RPMI8226 (cell line): ENCODE measurements around the gene TMEM273.

Experiments used
- DNase-seq: peaks from one replicate; pipeline ENCODE4 v3.0.0-alpha.2; 2015

TMEM273 gene

GRCh38 chr10:49162761-49163310 is 25.4 kb downstream of the TMEM273 start:
- DNase-seq = no peak

DNA sequence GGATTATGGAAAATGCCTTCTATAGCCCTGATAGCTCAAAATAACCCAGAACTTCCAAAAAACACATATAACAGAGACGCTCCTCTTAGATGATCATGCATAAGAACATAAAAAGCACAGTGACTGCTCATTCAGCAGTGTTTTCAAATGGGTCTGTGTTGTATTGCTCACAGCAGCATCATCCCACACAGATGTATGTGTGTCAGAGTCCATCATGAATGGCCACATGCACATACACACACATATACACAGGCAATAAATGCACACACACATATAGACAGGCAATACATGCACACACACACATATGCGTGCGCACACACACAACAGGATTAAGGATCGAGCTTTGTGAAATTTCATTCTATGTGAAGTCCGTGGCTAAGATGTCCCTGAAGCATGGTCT is 26.1 kb downstream of the TMEM273 start:
- DNase-seq = no peak

DNA sequence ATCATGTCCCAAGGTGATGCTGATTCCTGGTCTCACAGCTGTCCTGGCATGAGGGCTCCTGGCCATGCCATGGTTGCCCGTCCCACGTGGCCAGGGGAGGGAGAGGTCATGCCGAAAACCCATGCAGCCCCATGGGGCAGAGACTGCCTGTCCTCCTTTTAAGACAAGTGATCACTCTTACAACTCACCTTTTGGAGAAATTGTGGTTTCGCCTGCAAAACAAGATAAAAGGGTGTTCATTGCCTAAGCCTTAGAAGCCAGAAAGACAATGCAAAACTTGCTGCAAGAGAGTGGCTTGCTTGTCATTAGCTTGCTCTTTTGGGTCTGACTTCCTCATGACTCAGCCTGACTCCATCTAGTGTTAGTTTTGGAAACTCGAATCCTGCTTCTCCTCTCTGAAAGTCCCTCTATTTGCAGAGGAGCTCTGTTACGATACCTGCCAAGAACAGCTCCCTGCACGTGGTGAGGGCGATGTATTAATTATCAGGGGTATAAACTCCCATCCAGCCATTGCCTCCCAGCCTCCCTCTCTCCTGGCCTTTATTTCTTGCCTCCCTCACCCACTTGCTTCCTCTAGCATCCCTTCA is 26.7 kb downstream of the TMEM273 start:
- peak; percentile 37 for DNase-seq

DNA sequence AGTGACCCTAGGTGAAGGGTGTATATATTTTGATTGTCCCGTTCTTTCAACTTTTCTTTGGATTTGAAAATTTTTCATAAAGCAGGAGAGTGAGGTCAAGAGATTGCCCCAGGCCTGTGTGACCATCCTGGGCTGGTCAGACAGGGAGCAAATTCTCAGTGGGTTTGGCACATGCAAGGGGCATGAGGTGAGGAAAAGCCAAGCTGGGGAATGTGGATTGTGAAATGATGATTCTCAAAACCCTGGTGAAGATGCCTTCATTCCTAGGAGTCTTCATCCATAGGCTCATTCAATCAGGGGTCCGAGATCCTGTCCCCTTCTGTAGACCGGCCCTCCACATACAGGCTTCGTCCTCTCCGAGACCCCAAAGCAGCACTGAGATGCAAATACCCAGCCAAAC is 27.4 kb downstream of the TMEM273 start:
- DNase-seq = no peak

- DNase-seq = no peak
These were observed 28.1 kb downstream of the TMEM273 start for GRCh38 chr10:49160110-49160509.

DNA sequence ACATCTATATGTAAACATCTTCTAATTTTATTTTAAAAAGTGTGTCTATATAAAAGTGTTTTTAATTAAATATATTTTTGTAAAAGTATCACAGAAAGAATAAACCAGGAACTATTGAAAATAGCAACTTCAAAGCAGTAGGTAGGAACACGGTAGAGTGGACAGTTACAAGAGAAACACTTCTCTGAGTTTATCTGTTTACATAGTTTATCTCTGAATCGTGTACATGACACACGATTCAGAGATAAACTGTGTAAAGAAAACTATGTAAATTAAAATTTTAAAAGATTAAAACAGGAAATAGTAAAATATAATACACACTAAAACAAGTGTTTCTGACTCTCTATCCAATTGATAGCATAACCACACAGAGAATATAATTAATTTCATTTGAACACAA is 29.3 kb downstream of the TMEM273 start:
- no peak for DNase-seq

DNA sequence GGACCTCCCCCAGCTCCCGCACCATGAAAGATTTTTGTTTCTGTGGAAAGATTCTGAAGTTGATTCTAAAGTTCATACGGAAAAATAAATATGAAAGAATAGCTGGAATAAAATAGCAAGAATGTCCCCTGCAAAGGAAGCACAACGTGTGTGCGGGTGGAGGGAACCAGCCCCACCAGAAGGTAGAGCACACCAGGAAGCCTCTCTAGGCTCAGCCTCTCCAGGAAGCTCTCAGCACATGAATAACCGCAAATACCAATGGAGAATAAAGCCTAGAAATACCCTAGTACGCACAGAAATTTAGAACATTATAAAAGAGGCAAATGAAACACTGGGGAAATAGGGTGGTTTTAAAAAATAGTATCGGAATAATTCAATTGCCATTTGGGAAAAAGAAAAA is 29.8 kb downstream of the TMEM273 start:
- no peak for DNase-seq

GRCh38 chr10:49157229-49157628 is 31.0 kb downstream of the TMEM273 start:
- no peak for DNase-seq

DNA sequence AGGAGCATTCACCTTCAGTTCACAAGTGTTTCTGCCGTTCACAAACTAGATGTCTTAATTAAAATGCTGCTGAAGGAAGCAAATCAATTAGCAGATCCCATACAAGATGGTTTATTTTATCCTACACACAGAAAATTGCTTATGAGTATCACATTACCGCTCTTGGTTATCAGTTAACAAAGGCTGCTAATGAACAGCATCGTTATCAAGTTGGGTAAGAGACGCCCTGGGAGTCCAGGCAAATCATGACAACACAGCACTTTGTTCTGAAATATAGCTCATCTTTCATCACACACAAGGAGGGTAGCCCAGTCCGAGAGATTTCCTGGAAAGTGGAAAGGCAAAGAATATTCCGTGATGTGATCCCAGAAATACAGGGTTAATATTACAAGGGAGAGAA is 33.5 kb downstream of the TMEM273 start:
- DNase-seq = no peak

- DNase-seq = no peak
These were observed 34.2 kb downstream of the TMEM273 start for GRCh38 chr10:49153971-49154370.

- no peak for DNase-seq
These were observed 35.1 kb downstream of the TMEM273 start for GRCh38 chr10:49153115-49153514.

- DNase-seq = no peak
These were observed 35.5 kb downstream of the TMEM273 start for GRCh38 chr10:49152663-49153062.

- DNase-seq = no peak
These were observed 36.2 kb downstream of the TMEM273 start for GRCh38 chr10:49152037-49152436.

DNA sequence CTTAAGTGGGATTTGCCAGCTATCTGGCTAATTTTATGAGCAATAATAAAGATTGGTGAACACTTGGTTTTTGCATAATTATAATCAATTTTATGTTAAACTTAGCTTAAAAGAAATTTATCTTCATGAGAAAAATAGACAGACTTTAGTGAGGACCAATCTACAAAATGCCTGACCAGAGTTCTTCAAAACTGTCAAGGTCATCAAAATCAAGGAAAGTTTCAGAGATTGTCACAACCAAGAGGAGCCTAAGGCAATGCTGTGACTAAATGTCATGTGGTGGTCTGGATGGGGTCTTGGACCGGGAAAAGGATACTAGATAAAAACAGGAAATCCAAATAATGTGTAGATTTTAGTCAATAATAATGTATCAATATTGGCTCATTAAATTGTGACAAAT is 36.7 kb downstream of the TMEM273 start:
- no peak for DNase-seq

DNA sequence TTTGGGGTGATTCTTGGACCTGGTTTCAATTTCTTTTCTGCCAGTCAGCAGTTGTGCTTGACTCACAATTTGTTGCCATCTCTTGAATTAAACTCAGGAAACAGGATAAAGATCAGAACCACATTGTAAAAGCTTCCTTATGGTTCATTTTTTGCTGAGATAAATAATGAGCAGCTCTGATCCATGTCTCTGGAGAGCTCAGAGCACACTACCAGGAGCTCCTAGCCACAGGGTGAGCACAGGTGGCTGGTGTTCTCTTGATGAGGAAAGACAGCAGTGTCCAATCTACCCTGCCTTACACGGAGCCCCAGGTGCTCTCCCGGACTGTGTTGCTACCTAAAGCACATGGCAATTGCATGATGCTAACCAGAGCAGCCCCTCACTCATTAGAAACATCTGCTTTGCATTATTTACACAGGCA is 37.2 kb downstream of the TMEM273 start:
- peak; percentile 55 for DNase-seq

DNA sequence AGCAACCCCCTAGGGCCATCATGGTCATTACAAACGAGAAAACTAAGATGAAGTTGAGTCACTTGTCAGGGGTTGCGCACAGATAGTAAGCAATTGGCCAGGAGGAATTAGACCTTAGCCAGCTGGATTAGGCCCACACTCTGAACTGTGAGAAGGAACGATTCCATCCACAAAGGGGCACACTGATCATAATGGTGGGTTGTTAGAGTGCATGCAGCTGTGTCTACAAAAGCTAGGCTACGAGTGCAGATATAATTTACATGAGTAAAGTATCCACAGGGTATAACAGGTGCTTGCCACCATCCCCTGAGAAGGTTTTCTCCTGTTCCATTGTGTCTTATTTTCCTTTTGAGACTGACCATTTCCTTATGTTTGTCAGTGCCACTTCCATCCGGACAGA is 37.8 kb downstream of the TMEM273 start:
- DNase-seq = no peak

DNA sequence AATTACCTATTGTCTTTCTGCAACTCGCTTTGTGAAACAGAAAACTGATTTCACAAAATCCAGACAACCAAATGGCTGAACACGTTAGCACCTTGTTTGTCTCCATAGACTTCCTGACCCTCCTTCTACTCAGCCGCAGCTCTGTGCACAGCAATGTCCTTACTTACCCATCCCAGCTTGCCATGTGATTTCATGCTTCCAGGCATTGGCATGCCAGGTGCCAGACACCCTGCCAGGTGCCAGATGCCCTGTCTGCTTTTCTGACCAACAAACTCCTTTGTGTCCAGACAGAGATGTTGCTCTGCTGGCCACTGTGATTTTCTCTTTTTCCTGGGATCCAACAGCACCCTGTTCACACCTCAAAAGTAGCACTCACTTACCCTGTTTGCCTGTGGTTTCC is 38.3 kb downstream of the TMEM273 start:
- no peak for DNase-seq

DNA sequence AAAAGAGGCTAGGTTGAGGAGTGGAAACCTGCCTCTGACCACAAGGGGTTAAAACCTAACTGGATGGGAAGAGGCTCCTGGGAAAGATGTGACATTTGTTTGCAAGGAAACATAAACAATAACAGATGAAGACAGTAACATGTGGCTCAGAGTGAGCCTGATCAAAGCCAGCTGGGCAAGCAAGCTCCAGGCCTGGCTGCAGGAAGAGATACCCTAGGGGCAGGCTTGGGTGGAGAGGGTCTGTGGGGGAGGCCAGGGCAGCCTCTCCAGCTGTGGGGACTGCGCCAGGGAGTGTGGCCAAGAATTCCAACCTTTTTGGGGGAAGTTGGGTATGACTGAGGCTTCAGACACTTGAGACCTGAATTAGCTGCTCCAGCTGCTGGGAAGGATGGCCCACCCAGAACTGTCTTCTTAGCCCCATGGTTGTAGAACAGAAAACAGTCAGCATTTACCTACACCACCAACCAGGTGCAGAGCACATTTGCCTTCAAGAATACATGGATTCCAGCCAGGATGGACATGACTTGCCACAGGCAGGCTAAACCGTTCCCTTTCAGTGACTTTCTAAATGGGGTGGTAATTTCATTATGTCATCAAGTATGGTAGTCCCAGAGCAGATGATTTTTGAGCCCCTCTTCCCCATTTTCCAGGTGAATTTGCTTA is 44.0 kb downstream of the TMEM273 start:
- DNase-seq = peak; percentile 62

DNA sequence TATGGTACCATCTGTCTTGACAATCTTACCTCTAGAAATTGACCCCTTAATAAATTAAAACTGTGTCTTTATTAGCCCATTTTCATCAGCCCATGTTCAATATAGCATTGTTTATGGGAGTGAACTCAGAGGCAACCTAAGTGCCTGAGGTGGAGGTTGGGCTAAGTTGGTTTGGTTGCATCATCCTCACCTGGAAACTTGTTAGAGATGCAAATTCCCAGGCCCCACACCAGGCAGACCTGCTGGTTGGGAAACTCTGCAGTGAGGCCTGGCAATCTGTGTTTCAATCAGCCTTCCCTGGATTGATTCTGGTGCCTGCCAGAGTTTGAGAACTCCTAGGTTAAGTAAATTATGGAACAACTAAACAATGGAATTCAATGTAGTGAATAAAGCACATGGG is 44.9 kb downstream of the TMEM273 start:
- no peak for DNase-seq

DNA sequence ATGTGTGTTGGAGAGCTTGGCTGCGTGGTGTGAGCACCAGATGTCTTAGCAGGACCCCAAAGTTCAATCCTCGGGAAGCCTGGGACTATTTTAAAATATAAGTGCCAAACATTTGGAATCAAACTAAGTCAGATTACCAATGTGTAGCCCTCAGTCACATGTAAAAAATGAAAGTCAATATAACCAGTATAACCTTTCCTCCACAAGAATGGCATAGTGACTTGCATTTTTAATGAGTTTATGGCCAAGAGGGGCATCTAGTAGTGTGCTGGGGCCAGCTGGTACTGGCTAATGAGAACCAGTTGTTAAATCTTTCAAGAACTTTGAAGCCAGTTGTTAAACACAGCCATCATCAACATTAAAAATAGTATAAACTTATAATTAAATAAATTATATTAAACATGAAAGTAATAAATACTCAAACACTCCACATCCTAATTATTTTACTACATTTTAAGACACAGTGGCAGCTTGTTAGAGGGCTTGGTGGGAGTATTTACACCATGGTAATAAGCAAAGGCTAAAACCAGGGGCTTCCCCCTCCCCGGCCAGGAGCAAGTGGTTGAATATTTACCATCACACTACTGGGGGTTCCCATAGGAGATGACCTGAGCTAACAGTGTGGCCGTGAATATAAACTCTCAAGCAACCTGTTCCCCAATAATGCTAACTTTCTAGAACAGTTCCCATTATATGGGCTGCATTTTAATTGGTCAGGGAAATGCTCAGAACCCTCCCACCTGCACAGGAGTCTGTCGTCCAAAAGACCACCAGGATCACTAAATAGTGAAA is 46.5 kb downstream of the TMEM273 start:
- DNase-seq = no peak

DNA sequence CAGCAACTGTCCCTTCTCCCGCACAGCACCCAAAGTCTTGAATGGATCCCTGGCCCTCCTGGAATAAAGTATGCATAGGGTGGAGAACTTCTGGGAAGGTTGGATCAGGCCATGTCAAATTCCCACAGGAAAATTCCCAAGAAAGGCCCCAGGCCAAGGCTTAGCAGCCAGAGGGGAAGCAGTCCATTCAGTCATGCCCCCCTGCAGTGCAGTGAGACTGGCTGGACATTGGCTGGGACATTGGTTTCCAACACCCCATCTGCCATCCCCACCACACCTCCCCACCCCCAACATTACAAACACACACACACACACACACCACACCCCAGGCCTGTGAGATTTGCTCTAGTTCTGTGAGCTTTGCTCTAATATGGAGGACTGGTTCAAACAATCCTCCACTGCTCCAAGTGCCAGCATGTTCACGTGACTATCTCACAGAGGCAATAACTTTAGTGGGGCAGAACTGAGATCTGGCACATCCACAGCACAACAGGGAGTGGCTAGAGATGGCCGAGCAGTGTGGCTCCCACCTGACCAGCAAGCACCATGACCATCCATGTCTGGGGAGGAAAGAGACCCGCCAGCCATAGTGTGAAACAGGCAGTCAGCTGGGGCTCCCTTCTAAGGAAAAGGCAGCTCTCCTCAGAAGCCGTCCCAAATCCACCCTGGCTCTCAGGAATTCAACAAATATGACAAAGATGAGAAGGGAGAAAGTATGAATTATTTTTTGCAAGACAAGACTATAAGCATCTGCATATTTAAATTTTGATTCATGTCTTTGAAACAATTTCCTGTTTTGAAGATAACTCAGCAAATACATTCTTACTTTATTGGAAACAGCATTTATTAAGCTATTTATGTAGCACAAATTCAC is 47.6 kb downstream of the TMEM273 start:
- no peak for DNase-seq

DNA sequence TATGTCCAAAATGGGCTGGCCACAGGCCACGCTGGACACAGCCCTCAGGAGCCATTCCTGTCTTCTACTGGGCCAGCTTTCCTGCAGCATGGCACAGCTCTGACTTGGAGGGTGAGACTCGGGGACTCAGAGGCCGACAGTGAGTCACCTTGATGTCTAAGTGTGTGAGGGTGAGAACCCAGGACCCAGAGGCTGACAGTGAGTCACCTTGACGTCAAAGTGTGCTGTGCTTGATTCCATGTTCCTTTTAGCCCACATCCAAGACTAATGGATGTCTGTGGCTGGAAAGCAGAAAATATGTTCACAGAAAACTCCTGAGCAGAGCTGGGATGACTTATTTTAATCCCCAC is 48.4 kb downstream of the TMEM273 start:
- no peak for DNase-seq
